ENCODE measurements around the gene LRRC57. TPM values are rescaled to one million over a fixed set of nuclear protein-coding genes. Genes with fewer than 3 reads are reported as not detected.

The LRRC57 gene
- 10 to 100 TPM; 14.6 to 19.3 TPM for total RNA-seq
- 20.3 TPM for polyA plus RNA-seq (2013, experiment 1 of 2)
- 18.0 TPM for polyA plus RNA-seq (2013, experiment 2 of 2)
- long read RNA-seq, experiment 1, full-length matches to known transcripts = 3 of 5 reads
- long read RNA-seq, experiment 1, partial matches to known transcripts = 0 of 5 reads
- long read RNA-seq, experiment 1, other reads (novel, unspliced or antisense) = 2 of 5 reads
- long read RNA-seq, experiment 2, full-length matches to known transcripts = 42 of 45 reads
- long read RNA-seq, experiment 2, partial matches to known transcripts = 0 of 45 reads
- long read RNA-seq, experiment 2, other reads (novel, unspliced or antisense) = 3 of 45 reads
- long read RNA-seq, experiment 3, full-length matches to known transcripts = 67 of 74 reads
- long read RNA-seq, experiment 3, partial matches to known transcripts = 2 of 74 reads
- long read RNA-seq, experiment 3, other reads (novel, unspliced or antisense) = 5 of 74 reads
- long read RNA-seq, experiment 4, full-length matches to known transcripts = 11 of 16 reads
- long read RNA-seq, experiment 4, partial matches to known transcripts = 0 of 16 reads
- long read RNA-seq, experiment 4, other reads (novel, unspliced or antisense) = 5 of 16 reads

DNA sequence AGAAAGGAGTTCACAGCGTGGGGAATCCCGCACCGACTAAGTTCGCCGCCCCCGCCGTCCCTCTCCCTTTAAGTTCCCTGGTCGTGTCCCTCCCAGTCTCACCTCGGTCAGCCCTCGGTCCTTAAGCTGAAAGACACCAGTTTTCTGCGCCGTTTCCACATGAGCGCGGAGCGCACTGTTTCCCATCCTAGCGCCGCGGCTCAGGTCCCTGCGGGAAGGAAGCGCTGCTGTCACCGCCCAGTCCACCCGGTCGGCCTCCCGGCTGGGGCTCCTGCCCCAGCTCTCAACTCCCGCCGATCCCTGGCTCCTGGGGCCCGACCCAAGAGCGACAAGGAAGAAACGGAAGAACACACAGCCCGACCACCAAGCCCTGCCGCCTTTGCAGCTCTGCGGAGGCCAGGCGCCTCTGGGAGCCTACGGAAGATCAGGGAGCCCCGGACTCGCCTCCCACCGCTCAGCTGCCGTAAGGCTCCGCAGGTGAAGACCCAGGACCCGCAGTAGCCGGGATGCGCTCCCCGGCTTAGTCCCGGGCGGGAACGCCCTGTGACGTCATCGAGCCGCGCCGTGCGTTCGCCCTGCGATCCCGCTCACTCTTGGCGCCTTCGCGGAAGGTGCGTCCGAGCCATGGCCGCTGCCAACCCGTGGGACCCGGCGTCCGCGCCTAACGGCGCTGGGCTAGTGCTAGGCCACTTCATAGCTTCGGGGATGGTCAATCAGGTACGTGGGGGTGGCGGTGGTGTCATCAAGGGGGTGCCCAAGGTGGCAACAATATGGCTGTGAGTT is at the start of gene LRRC57, which contains the start of gene HAUS2:
Gene LRRC57 (minus strand): TSS at position 545 of the 783 bp plus-strand sequence. CDS start 359 bp downstream, at position 186.
Gene HAUS2 (plus strand): TSS at position 590 of the 783 bp plus-strand sequence. CDS start 35 bp downstream, at position 625.
- peak within 1 kb of the TSS; percentile 97 for H3K4me3 Mint-ChIP-seq
- peaks cover 8% of the 10 kb centered on the region for H3K36me3 Mint-ChIP-seq (ENCODE audit: low read depth)
- peaks cover 18% of the 10 kb centered on the region for H3K36me3 ChIP-seq (ENCODE audit: control insufficient read depth, insufficient read depth, low read length)
- H3K9me3 ChIP-seq (ENCODE audit: control insufficient read depth, low read length) = no peaks in the 10 kb centered on the region
- H3K9me3 Mint-ChIP-seq = no peaks in the 10 kb centered on the region
- peak within 1 kb of the TSS; percentile 100 for H3K4me3 ChIP-seq (ENCODE audit: low read length)
- WGBS, 2 experiments (ENCODE audit: insufficient coverage in 1 of 2, insufficient read length in 1 of 2) = 0 to 2% methylated on average over 25 to 71 of the region's 71 CpGs
- H3K27ac ChIP-seq (ENCODE audit: low read depth, low read length) = peak within 1 kb of the TSS; percentile 33
- no peak for TF ChIP-seq CTCF (conservative IDR thresholded peaks at IDR 0.05)
- H3K4me1 Mint-ChIP-seq = peaks cover 14% of the 10 kb centered on the region
- H3K9ac ChIP-seq (ENCODE audit: extremely low read depth, low read length, poor library complexity, severe bottlenecking) = peak within 1 kb of the TSS; percentile 83
- DNase-seq = peak; percentile 96
- no peaks in the 10 kb centered on the region for H3K27me3 ChIP-seq (ENCODE audit: control insufficient read depth, insufficient read depth, low read length, poor library complexity, severe bottlenecking)
- peak within 1 kb of the TSS; percentile 97 for H3K27ac Mint-ChIP-seq
- no peaks in the 10 kb centered on the region for H3K4me1 ChIP-seq (ENCODE audit: control insufficient read depth, insufficient read depth, low read length)
- no peaks in the 10 kb centered on the region for H3K27me3 Mint-ChIP-seq (ENCODE audit: insufficient read depth)

- Mint-ChIP-seq H3K27ac (no peak overlapping the region), H3K36me3 (ENCODE audit: low read depth) (no peaks in the 10 kb centered on the region), H3K4me3 (no peak overlapping the region), H3K27me3 (ENCODE audit: insufficient read depth) (peaks cover 2% of the 10 kb centered on the region), H3K9me3 (peaks cover 4% of the 10 kb centered on the region), H3K4me1 (no peaks in the 10 kb centered on the region)
- no peak for TF ChIP-seq CTCF (conservative IDR thresholded peaks at IDR 0.05)
- H3K9ac ChIP-seq (ENCODE audit: extremely low read depth, low read length, poor library complexity, severe bottlenecking) = no peak overlapping the region
- H3K27me3 ChIP-seq (ENCODE audit: control insufficient read depth, insufficient read depth, low read length, poor library complexity, severe bottlenecking) = no peaks in the 10 kb centered on the region
- no peak for DNase-seq
- H3K36me3 ChIP-seq (ENCODE audit: control insufficient read depth, insufficient read depth, low read length) = no peaks in the 10 kb centered on the region
- no peak overlapping the region for H3K4me3 ChIP-seq (ENCODE audit: low read length)
- no peak overlapping the region for H3K27ac ChIP-seq (ENCODE audit: low read depth, low read length)
- no peaks in the 10 kb centered on the region for H3K9me3 ChIP-seq (ENCODE audit: control insufficient read depth, low read length)
- H3K4me1 ChIP-seq (ENCODE audit: control insufficient read depth, insufficient read depth, low read length) = no peaks in the 10 kb centered on the region
- WGBS, 2 experiments (ENCODE audit: insufficient coverage in 1 of 2, insufficient read length in 1 of 2) = 93 to 95% methylated on average over 4 of the region's 4 CpGs
These were observed 47.1 kb upstream of the LRRC57 start for GRCh38 chr15:42595626-42596240.

GRCh38 chr15:42594095-42594494 is 45.5 kb upstream of the LRRC57 start:
- Histone ChIP-seq H3K27me3 (ENCODE audit: control insufficient read depth, insufficient read depth, low read length, poor library complexity, severe bottlenecking) (no peaks in the 10 kb centered on the region), H3K36me3 (ENCODE audit: control insufficient read depth, insufficient read depth, low read length) (no peaks in the 10 kb centered on the region), H3K4me3 (ENCODE audit: low read length) (no peak overlapping the region), H3K4me1 (ENCODE audit: control insufficient read depth, insufficient read depth, low read length) (no peaks in the 10 kb centered on the region), H3K9me3 (ENCODE audit: control insufficient read depth, low read length) (no peaks in the 10 kb centered on the region), H3K27ac (ENCODE audit: low read depth, low read length) (no peak overlapping the region), H3K9ac (ENCODE audit: extremely low read depth, low read length, poor library complexity, severe bottlenecking) (no peak overlapping the region)
- Mint-ChIP-seq H3K27me3 (ENCODE audit: insufficient read depth) (peaks cover 2% of the 10 kb centered on the region), H3K36me3 (ENCODE audit: low read depth) (no peaks in the 10 kb centered on the region), H3K4me3 (no peak overlapping the region), H3K27ac (no peak overlapping the region), H3K4me1 (no peaks in the 10 kb centered on the region), H3K9me3 (no peaks in the 10 kb centered on the region)
- TF ChIP-seq CTCF (conservative IDR thresholded peaks at IDR 0.05) = no peak
- DNase-seq = no peak
- 94 to 100% methylated on average over 4 to 5 of the region's 5 CpGs for WGBS, 2 experiments (ENCODE audit: insufficient coverage in 1 of 2, insufficient read length in 1 of 2)
